Dermis microvascular lymphatic vessel endothelial cell (primary cell): ENCODE results near the gene FBXO46. TPM values are rescaled to one million over a fixed set of nuclear protein-coding genes. Genes with fewer than 3 reads are reported as not detected.
"Not testable (repeated sequence)": the region's sequence is repeated elsewhere in the genome, so short reads cannot be mapped to it uniquely, and the experiment has no call there.

Source experiments
- DNase-seq, 2 donors: peaks; one replicate each; pipeline versions ENCODE4 v3.0.0 to v3.0.0-alpha.2; 2010; ENCODE audit warnings: low read depth in 2 of 2
- total RNA-seq: library from RNA; depleted of rRNA; stranded (reverse); fragments of >200 nt; gene quantifications from 2 replicates; pipeline ENCODE4 v1.2.1, GENCODE V29; 2014

Gene FBXO46
- total RNA-seq, 1 donor from 2014 or later: 3.2 TPM

GRCh38 chr19:45729800-45730290 is 851 bp downstream of the FBXO46 start:
- peak; percentile 21 to 55 for DNase-seq

GRCh38 chr19:45728683-45729082 is 2.0 kb downstream of the FBXO46 start:
- DNase-seq: not testable (repeated sequence)

GRCh38 chr19:45720065-45720464 is 10.6 kb downstream of the FBXO46 start:
- DNase-seq: not testable (repeated sequence)

- DNase-seq: no peak
Observed at GRCh38 chr19:45717983-45718650, 12.6 kb downstream of the FBXO46 start.

- peak; percentile 99 for DNase-seq
Observed at GRCh38 chr19:45717131-45717982, 13.3 kb downstream of the FBXO46 start.

GRCh38 chr19:45716359-45717130 is 14.2 kb downstream of the FBXO46 start:
- DNase-seq: peak; percentile 22 to 32

- no peak for DNase-seq
Observed at GRCh38 chr19:45715139-45715538, 15.6 kb downstream of the FBXO46 start.

- no peak for DNase-seq
Observed at GRCh38 chr19:45713141-45713540, 17.6 kb downstream of the FBXO46 start.

GRCh38 chr19:45712699-45713067 is 18.0 kb downstream of the FBXO46 start:
- no peak for DNase-seq

GRCh38 chr19:45711851-45712698 is 18.6 kb downstream of the FBXO46 start:
- DNase-seq: no peak

GRCh38 chr19:45710356-45711130 is 20.2 kb downstream of the FBXO46 start:
- DNase-seq: no peak

GRCh38 chr19:45705710-45706415 is 24.8 kb downstream of the FBXO46 start:
- no peak for DNase-seq

GRCh38 chr19:45705115-45705514 is 25.6 kb downstream of the FBXO46 start:
- DNase-seq: no peak

GRCh38 chr19:45701676-45702075 is 29.0 kb downstream of the FBXO46 start:
- no peak for DNase-seq

GRCh38 chr19:45693106-45693788 is 37.4 kb downstream of the FBXO46 start:
- DNase-seq: peak; percentile 50 to 78

- DNase-seq: peak; percentile 100
Observed at GRCh38 chr19:45692187-45693105, 38.2 kb downstream of the FBXO46 start, which contains the start of gene QPCTL. QPCTL (plus strand) TSS chr19:45692666; CDS start chr19:45692704, 38 bp downstream.

GRCh38 chr19:45691516-45692186 is 39.0 kb downstream of the FBXO46 start, which contains the start of gene SNRPD2:
SNRPD2 (minus strand) TSS chr19:45691953; CDS start chr19:45691888, 65 bp downstream.
- peak; percentile 93 to 97 for DNase-seq
